GM19351 (cell line): ENCODE data around the gene RGPD3.
"Not testable (repeated sequence)": the region's sequence is repeated elsewhere in the genome, so short reads cannot be mapped to it uniquely, and the experiment has no call there.

Experiments
- ATAC-seq: cut with Tn5 transposase; IDR thresholded peaks from one replicate; pipeline ENCODE4 v1.9.1; 2021; ENCODE audit warnings: mild to moderate bottlenecking, moderate library complexity; ENCODE audit not compliant: unreplicated experiment

Gene RGPD3

DNA sequence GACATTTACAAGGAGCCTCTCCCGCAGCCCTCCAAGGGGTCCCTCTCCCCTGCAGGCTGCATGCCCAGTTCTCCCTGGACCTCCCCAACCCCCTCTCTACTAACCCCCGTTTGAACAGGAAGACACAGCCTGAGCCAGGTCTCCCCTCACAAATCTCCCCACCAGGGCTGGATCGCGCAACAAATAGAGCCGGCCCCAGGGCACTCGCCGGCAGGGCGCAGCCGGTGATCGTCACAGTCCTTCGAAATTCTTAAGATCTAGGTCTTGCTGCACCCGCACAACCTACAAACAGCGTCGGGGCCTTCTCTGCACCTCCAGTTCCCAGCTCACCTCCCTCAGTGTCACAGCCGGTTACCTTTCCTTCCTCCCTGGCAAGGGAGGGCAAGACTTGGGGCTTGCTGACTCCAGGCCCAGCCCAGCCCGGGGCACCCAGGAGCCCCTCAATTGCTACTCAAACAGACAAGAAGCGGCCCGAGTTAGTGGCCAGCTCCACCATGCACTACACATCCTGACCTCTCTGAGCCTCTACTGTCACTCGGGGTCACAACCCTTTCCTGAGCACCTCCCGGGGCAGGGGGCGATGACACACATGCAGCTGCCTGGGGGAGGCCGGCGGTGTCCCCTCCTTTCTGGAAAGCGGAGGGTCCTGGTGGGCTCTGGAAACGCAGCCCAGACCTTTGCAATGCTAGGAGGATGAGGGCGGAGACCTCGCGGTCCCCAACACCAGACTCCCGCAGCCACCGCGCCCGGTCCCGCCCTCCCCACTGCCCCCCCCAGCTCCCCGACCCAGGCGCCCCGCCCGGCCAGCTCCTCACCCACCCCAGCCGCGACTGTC, 18.6 kb upstream of the RGPD3 start, which contains the start of gene CD8B2:
CD8B2 (plus strand) TSS at position 814 of the 835 bp plus-strand sequence. CDS start 63 bp downstream, outside the sequence.
- ATAC-seq = not testable (repeated sequence)

DNA sequence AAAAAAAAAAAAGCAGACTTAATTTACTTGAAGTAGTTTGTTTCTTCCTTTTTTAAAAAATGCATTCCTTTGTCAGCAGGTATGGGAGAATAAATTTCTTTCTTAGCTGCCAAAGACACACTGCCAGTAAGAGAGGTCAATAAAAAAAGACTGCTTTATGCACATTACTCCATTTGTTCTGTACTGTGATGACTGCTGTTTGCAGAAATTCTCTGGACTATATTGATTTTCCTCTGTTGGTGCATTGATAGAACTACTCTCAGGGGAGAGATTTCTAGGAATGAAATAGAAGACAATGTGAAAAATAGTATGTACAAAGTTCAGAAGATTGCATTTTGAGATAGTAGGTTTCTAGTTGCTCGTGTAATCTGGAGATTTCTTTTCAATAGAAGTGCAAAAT, 11.3 kb upstream of the RGPD3 start:
- ATAC-seq = not testable (repeated sequence)

DNA sequence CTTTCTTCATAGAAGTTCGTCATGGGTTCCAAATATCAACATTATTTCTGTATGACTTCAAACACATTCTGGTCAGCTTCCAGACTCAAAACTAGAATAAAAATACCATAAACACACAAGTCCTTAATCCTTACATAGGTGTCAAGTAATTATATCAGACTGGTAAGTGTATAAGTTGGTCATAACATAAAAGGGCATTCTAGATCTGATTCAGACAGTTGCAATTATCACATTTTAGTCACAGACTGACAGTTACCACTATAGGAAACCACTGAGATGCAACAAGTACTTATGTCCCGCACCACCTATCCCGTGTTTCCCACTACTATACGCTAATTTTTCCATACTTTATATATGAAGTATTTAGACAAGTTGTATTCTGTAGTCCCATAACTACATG, 9.4 kb upstream of the RGPD3 start:
- ATAC-seq = not testable (repeated sequence)

DNA sequence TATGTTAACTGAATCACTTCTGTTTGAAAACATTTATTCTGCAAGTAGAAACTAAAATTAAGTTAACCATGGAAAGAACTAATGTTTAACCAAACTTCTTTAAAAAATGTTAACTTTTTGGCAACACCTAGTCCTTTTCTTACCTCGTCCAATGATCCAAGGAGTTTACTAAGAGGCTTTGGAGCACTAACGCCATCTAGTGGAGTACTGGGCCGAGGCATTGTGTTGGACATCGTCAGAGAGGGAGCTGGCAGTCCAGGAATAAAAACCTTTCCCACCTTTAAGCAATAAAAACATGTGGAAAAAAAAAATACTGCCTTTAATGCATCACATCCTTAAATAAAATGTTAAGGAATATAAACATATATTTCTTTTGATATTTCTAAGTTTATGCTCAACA, 2.4 kb upstream of the RGPD3 start:
- not testable (repeated sequence) for ATAC-seq

DNA sequence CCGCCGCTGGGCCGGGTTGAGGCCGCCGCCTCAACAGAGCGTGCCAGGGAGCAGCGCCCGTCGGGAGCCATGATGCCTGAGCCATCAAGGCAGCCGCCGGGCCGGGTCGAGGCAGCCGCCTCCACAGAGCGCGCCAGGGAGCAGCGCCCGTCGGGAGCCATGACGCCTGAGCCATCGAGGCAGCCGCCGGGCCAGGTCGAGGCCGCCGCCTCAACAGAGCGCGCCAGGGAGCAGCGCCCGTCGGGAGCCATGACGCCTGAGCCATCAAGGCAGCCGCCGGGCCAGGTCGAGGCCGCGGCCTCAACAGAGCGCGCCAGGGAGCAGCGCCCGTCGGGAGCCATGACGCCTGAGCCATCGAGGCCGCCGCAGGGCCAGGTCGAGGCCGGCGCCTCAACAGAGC, 697 bp downstream of the RGPD3 start:
- not testable (repeated sequence) for ATAC-seq

DNA sequence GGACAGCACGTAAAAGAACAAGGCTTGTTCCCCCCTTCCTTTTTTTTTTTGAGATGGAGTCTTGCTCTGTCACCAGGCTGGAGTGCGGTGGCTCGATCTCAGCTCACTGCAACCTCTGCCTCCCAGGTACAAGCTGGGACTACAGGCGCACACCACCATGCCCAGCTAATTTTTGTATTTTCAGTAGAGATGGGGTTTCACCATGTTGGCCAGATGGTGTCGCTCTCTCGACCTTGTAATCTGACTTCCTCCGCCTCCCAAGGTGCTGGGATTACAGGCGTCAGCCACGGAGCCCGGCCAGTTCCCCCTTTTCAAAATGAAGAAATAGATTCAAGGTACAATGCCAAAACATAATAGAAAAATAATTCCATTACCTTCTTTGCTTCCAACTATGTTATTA, 6.3 kb downstream of the RGPD3 start:
- not testable (repeated sequence) for ATAC-seq

DNA sequence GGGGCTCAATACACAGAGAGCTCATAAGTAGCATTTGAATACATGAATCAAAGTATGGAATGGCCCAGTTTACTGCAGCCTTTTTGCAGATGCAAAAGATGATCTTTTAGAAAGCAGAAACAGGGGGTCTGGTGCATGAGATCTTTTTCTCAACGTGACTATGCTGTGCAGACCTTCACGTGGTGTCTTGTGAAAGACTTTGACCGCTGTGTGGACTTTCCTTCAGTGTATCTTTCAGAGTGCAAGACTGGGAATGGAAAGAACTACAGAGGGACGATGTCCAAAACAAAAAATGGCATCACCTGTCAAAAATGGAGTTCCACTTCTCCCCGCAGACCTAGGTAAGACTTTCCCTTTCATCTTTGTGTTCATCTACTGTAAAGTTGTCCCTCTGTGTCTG, 77.5 kb downstream of the RGPD3 start:
- ATAC-seq = not testable (repeated sequence)

DNA sequence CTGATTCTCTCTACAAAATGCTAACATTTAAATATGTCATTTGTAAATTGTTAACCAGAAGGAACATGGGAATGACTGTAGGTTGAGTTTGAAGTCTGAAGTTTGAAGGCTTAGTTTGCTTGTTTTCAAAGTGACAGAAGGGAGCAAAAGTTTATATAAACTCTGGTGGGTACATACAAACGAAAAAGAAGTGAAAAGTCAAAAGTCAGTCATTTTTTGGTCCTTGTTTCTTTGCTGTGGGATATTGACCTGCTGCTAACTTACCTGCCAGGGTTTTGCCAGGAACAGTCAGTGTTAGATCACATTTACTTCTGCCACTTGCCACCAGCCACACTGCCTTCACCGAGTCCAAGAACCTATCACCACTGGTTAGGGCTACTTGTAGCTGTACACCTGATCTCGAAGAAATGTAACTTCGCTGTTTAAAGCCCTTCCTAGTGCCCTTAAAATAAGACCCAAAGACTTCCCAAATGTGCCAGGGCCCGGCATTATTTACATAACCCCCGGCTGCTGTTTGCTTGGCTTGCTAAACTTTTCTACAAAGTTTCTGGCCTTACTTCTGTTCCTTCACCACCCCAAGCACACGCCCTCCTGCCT, 79.3 kb downstream of the RGPD3 start:
- not testable (repeated sequence) for ATAC-seq

DNA sequence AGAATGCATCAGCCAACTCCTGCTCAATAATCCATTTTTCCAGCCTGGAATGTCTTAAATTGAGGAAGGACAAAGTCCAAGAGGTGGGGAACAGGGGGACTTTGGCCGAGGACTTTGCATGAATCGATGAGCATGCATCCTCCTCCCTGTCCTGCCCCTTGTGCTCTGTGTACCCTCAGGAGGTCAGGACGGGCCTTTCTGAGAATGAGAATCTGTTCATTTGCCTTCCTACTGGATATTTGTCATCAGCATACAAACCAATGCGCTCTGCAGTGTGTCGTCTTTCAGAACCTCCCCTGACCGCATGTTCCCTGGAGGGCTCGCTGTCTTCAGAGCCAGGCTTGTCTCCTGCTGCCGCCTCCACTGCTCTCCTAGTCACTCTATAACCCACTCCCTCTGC, 83.7 kb downstream of the RGPD3 start:
- ATAC-seq = not testable (repeated sequence)

DNA sequence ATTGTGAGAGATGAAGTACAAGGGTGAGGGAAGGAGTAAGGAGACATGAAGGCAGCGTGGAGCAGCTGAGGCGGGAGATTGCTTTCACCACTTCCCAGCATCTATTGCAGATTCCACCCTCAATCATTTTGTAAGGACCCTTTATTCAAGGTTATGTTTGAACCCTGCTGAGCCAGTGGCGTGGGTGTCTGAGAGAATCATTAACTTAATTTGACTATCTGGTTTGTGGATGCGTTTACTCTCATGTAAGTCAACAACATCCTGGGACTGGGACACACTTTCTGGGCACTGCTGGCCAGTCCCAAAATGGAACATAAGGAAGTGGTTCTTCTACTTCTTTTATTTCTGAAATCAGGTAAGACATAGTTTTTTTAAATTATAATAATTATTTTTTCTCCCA, 86.3 kb downstream of the RGPD3 start:
- ATAC-seq = not testable (repeated sequence)

DNA sequence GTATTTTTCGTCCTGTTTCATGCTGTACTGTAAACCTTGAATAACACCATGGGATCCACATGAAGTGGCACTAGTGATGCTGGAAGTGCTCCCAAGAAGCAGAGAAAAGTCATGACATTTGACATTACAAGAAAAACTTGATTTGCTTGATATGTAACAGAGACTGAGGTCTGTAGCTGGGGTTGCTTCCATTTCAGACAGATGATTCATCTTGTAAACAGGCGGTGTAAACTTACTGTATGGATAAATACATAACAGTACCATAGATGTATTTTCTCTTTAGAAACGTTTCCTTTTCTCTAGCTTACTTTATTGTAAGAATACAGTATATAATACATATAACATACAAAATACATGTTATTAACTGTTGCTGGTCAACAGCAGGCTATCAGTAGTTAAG, 88.6 kb downstream of the RGPD3 start:
- not testable (repeated sequence) for ATAC-seq

DNA sequence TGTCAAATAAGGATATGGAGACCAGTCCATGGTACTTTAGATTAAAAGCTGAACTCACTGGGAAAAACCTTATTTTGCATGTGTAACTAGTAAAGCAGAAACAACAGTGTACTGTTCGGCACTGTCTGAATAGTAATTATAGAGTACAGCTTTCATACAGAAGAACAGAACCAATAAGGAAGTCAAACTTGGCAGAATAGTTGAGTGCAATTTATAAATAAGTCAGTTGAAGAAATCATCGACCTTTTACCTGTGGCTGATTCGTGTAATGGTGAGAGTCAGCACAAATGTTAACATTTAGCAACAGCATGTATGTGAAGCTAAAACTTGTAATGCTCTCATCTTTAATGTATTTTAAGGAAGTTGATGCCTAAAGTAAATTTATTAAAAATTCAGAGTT, 99.0 kb downstream of the RGPD3 start:
- ATAC-seq = not testable (repeated sequence)

DNA sequence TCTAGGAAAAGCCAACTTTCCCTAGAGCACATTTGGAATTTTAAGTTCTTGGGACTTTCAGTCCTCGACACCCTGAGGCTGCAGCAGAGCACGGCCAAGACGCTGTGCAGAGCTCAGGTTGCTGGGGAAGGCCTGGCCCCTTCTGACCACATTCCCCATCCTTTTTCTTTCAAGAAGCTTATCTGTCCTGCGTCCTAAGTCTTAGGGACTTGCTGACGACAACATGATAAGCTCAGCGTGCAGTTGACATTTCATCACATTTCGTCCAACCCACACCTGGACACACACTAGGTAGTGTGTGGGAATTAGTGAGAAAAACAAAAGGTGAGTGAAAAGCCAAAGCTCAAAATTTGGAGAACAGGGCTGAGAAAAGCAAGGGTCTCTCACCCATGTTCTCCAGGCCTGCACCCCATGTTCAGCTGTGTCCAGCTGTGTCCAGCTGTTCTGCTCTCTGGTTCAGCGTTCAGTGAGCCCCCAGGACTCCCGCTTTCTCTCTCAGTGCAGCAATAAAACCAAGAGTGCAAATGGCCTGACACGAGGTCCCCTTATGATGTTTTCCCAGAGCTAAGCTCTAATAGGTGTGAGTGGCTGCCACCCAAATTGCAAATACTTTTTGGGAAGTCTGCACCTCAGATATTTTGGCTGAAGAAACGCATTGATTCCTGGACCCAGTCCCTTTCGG, 101.9 kb downstream of the RGPD3 start:
- no peak for ATAC-seq

DNA sequence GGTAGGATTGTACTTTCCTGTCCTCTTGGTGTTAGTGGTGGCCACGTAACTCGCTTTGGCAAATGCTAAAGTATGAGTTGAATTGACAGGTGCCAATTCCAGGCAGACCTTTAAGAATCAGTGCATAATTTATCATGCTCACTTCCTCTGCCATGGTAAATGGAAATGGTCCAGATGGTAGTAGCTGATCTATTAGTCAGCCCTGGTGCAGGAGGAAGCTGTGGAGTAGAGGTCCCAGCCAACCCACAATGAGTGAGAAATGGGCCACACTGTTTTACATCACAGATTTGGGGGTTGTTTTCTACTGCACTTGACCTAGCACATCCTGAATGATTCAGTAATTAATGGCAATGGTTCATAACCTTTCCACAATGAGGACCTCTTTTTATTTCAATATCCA, 104.4 kb downstream of the RGPD3 start:
- ATAC-seq = no peak

DNA sequence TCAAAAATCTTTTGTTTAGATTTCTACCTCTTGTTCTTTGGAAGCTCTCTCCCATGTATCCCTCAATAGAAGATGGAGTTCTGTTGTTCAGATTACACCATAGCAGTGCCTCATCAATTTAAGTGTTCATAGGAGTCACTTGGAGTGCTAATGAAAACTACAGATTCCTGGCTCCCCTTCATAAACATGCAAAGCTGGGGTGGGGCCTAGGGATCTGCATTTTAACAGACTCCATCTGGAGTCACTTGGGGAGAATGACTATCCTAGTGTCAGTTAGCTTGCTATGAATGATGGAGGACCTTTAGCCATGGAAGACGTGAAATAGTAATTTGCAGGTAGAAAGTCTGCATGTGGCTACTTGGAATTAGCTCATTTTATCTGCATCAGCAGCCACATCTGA, 105.4 kb downstream of the RGPD3 start:
- ATAC-seq = no peak

DNA sequence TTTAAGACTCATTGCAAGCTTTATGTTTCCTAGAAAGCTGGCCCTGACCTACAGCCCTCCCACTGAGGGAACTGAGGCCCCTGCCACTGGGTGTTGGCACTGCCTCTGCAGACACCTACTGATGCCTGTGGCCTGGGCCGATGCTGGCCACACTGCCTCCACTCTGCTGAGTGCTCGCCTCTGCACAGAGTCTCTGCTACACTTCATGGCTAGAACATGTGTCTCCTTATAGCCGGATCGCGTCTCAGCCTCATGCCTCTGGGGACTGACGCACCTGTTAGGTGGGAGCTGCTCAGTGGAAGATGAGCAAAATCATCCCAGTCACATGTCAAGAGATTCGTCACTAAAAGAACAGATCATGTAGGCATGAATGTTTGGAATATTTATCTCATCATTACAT, 108.7 kb downstream of the RGPD3 start:
- ATAC-seq = no peak

DNA sequence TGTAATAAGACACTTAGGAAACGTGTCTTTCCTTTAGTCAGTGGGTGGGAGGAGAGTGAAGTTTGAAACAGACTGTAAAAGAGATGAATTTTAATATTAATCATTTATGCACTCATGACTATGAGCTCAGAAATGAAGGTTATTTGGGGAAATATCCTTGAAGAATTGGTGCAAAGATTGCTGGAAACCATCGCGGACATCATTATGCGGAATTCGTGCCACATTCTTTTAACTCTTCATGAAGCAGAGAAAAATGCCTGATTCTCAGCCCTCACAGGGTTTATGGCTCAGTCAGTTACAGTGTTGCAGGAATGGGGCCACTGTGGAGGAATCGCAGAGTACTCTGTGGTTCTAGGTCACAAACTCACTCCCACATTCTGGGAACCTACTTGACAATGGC, 109.7 kb downstream of the RGPD3 start:
- ATAC-seq = no peak

DNA sequence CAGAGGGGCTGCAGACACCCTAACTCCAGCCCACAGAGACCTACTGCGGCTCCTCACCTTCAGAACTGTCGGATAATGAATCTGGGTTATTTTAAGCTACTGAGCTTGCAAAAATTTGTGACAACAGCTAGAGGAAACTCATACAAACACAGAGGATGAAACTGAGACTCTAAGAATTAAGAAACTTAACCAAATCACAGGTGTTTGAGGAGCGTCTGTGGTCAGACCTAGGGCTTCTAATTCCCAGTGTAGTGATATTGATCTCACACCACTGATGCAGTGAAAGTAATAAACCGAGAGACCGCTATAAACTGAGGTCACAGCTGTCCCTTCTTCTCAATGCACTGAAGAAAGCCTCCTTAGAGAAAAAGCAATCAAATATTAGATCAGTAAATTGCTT, 110.1 kb downstream of the RGPD3 start:
- ATAC-seq = peak; percentile 94

DNA sequence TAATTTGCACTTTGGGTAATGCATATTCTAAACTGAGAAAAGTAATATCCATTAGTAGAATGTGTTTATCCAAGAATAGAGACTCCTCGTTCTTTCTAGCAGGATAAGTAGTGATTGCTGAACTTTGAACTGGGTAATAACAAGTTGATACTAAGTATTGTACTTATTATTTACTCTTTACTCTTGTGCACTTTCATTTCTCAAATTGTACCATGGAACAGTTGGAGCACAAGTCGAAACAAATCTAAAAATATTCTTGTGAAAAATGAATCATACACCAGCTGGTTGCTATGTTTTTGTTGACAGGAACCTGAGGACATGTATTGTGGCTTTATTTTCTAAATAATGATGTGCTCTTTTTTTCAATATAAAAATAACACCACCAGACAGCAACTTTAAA, 111.9 kb downstream of the RGPD3 start:
- peak; percentile 44 for ATAC-seq

DNA sequence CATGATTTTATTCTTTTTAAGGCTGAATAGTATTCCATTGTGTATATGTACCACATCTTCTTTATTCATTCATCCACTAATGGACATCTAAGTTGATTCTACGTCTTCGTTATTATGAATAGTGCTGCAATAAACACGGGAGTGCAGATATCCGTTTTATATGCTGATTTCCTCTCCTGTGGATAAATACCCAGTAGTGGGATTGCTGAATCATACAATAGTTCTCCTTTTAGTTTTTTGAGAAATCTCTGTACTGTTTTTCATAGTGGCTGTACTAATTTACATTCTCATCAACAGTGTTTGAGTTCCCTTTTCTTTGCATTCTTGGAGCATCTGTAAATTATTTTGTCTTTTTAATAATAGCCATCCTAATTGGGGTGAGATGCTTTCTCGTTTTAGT, 114.5 kb downstream of the RGPD3 start:
- ATAC-seq = no peak

DNA sequence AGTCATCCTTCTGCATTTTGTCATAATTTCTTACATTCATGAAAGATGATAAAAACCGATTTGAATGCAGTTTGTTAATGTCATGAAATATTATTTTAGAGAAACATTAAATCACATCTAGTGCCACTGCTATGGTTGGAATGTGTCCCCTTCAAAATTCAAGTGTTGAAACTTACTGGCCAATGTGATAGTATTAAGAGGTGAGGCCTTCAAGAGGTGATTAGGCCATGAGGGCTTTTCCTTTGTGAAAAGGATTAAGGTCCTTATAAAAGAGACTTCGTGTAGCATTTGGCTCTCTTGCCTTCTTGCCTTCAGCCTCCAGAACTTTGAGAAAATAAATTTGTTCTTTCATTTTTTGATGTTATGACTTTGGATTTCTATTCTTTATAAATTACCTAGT, 117.2 kb downstream of the RGPD3 start:
- no peak for ATAC-seq

DNA sequence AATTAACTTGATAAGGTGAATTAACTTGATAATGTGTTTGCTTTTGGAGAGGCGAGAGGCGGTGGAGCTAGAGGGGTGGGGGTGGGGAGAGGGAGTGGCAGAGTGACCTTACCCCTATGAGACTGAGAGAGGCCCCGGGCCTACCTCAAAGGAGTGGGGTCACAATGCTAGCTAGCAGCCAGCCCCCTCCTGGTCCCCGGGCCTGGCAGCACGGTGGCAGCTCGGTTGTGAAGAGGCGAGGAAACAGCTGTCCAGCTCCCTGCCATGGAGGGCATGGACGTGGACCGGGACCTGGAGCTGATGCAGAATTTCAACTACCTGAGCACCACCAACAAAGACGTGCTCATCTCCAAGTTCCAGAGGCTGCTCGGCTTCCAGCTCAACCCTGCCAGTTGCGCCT, 123.9 kb downstream of the RGPD3 start:
- no peak for ATAC-seq
